Non-pigmented ciliary epithelial cell (primary cell): ENCODE data around the gene SULF2.

Experiments used
- DNase-seq: peaks from one replicate; pipeline ENCODE4 v3.0.0-alpha.2; 2010; ENCODE audit warnings: low read depth

SULF2 gene

GRCh38 chr20:47684306-47685080 is 100.8 kb downstream of the SULF2 start:
- DNase-seq: no peak

- DNase-seq: no peak
Observed at GRCh38 chr20:47682916-47683315, 102.4 kb downstream of the SULF2 start.

DNA sequence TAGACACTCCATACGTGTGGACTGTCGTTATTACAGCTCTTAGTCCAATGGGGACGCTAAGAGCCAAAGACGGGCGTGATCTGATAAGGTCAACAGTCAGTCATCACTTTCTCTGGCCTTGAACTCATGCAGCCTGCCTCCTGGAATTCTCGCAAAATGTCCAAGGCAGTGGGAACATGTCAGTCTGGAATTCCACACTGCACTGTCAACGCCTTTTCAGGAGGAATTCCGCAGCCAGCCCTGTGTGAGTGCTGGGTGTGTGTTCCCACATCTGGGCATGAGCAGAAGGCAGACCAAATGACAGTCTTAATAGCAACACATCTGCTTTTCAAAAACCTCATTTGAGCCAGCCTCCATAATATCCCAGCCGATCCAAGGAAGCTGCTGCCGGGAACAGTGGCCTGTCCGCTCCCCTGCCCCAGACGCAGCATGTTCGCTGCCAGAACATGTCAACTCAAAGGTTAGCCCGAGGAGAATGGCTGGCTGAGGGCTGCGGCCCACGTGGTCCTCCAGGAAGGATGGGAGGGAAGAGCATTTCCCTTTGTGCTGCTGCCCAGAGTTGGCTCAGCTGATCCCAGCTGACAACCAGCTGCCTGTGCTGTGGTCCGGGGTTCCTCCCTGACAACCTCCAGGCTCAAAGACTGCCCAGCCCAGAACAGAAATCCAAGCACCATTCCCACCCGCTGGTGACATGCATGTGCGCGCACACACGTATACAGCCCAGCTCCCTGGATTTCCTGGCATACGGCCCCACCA is 103.1 kb downstream of the SULF2 start:
- no peak for DNase-seq

DNA sequence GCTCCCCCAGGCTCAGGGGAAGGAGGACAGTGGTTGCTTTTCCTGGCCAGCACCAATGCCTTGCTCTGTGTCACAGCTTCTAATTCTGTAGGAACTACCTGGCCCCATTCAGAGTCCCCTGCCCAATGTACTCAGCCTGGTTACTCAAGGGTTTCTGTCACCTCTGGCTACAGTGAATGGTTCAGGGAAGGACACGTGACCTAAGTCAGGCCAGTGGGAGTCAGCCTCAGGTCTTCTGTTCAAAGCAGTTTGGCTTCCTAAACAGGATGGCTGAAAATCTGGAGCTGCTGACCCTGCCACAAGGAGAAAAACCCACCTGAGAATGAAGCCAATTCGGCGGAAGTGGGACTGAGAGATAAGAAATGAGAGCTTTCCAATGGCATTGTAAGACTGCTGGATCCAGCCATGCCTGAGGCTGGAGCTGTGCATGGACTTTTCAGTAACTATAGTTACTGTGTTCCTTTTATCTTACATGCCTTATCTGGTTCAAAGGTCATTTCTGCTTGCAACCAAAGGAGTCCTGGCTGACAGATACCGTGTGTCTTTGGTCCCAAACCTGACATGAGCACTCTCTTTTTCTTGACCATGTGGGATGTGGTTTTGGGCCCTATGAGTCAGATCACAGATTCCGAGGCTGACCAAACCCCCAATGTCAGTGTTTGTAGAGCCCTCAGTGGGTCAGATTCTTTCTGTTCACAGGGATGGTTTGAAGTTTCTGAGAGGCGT is 104.3 kb downstream of the SULF2 start:
- DNase-seq: no peak

DNA sequence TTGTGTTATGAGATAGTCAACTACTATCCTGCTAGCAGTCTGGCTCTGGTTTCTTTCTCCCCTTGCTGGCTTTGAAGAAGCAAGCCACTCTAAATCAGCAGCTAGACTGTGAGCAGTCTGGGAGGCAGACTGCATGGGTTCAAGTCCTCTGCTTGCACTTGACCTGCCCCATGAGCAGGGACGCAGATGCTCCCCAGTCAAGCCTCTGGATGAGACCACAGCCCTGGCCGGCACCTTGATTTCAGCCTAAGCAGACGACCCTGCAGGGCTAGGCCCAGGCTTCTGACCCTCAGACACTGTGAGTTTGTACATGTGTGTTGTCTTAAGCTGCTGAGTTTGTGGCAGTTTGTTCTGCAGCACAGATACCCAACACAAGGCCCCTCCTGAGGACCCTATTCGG is 105.8 kb downstream of the SULF2 start:
- DNase-seq: no peak

DNA sequence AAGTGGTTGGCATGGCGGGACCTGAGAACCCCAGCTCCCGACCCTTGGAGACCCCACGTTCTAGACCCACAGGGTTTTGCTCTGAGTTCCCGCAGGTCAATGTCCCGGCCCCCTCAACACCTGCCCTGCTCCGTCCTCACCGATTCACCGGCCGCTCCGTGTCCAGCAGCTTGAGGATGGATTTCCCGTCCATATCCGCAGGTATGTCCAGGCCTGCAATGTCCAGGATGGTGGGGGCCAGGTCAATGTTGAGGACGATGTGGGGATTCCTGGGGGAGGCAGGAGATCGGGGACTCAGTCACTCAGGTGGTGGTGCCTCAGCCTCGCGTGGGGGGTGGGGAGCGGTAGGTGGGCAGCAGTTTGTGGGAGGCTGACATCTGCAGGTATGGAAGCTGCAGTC is 106.7 kb downstream of the SULF2 start:
- DNase-seq: no peak

DNA sequence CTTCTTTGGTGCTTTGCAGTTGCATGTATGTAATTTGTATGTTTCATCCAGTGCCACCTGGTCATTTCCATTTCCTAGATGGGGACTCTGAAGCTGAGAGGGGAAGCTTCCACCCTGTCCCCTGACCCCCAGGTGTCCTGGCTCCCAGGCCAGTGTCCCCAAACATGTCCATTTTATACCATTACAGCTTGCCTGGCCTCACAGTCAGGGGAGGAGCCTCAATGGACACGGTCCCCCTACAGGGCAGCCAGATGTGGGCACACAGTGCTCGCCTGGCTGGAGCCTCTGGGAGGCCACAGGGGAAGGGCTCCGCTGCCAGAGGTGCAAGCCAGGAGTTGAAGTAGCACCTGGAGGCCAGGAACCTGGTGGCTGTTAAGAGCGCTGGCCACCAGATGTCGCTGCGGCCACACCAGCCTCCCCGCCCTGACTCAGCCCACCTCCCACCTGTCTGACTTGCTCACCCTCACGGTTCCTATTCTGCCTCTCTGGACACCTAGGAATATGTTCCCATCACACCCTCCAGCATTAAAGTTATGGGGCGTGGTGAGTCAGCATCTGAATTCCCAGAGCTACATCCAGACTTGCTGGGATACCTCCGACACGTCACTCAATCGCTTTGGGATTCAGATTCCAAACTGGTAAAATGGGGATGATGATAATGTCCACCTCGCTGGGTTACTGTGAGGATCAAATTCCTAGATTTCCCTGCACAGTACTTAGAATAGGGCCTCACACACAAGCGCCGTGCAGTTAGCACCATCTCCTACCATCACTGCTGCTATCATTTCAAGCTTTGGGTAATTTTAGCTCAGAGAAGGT is 107.4 kb downstream of the SULF2 start:
- no peak for DNase-seq

DNA sequence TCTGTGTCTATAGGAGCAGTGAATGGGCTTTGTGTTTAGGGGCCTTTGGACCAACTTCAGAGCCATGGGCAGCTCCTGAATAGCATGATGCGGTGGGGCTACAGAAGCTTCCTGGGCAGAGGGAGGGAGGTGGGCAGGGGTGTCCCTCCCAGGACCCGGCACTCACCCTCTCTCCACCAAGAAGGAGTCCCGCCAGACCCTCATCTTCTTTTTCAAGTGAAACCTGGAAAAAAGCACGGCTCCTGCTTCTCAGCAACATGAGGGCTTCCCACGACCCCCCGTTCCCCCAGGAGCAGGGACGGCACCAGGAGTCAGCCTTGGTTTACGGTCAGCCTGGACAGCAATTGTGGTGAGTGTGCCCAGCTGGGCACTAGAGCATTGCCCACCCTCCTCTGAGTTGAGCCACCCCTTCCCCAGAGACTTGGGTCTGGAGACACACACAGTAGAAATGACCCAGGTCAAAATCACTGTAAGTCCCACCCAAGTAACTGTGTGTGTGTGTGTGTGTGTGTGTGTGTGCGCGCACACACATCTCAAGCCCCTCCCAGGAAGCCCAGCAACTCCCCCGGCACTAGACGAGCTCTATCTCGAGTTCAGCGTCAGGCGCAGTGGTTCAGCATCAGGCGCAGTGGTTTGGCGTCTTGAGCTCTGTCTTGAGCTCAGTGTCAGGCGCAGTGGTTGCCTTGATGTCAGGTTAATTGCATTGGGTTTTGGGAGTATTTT is 108.2 kb downstream of the SULF2 start:
- no peak for DNase-seq

DNA sequence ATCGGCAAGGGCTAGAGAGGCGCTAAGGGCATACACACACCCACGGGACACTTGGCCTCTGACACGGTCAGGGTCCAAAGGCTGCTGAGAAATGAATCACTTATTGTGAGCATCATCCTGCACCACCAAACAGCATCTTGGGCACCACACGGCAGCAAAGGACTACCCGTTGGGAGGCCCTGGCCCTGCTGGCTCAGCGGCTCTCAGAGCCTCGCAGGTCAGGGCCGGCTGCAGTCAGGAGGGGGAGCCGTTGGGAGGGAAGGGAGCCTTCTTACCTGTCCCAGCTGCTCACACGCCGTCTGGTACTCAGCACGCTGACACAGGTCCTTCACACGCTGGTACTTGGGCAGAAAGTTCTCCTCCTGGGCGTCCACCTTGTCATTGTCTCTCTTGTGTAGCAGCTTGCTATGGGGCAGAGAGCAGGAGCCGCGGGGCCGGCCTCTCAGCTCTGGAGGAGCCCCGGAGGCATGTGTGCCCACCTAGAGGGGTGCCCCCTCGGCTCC is 109.0 kb downstream of the SULF2 start:
- DNase-seq: no peak

GRCh38 chr20:47675190-47676142 is 109.8 kb downstream of the SULF2 start:
- DNase-seq: no peak

DNA sequence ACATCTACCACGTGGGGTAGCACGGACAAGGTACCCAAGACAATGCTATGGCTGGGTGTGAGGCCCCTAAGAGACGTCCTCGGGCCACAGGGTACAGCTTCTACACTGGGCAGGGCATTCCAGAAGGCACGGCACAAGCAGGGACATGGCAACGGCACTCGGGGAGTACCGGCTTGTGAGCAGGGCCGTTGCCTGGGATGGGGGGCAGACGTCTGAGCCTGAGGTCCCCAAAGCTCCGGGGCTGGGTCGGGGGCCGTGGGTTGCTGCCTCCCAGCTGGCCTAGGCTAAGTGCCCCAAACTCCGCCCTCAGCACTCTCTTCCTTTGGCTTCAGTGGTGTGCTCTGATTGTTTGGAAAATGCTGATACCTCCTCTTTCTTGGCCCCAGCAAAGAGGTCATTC is 110.6 kb downstream of the SULF2 start:
- no peak for DNase-seq

DNA sequence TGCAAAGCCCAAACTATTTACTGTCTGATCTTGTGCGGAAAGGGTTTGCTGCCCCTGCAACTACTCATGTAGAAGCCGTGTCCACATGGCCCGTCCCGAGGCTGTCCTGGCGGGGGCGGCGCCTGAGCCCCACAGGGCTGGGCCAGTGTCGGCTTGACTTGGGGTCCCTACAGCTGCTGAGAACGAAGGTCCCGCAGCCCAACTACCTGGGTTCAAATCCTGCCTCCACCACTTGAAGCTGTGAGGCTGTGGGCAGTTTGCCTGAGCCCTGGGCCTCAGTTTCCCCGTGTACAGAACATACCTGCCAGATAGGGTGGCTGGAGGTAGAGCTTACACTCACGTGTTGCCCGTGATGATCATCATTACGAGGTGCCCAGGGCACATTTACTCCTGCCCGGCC is 111.1 kb downstream of the SULF2 start:
- no peak for DNase-seq

GRCh38 chr20:47673671-47673955 is 111.7 kb downstream of the SULF2 start:
- no peak for DNase-seq

GRCh38 chr20:47672886-47673670 is 112.2 kb downstream of the SULF2 start:
- no peak for DNase-seq

GRCh38 chr20:47672166-47672565 is 113.1 kb downstream of the SULF2 start:
- DNase-seq: no peak

- DNase-seq: no peak
Observed at GRCh38 chr20:47670913-47671312, 114.4 kb downstream of the SULF2 start.

DNA sequence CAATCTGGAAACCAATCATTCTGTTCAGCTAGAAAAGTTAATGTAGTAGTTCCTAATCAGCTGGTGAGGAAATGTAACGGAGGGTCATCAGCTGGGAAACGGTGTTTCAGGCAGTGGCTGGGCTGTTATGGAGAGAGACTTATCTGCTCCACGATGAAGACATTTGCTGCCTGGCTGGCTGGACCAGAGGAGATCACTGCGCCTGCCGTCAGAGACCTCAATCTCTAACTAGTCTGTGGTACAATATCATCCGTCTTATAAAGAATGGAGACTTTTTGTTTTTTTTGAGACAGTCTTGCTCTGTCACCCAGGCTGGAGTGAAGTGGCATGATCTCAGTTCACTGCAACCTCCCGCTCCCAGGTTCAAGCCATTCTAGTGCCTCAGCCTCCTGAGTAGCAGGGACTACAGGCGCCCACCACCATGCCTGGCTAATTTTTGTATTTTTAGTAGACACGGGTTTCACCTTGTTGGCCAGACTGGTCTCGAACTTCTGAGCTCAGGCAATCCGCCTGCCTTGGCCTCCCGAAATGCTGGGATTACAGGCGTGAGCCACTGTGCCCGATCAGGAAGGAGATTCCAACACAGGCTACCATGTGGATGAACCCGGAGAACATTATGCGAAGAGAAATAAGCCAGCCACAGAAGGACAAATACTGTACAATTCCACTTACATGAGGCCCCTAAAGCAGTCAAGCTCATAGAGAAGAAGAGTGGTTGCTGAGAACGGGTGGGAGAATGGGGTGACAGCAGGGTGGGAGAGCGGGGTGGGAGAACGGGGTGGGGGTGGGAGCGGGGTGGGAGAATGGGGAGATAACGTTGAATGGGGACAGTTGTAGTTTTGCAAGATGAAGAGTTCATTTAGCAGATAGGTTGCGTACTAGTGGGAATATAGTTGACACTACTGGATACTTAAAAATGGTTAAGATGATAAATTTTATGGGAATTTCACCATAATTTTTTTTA is 115.1 kb downstream of the SULF2 start:
- DNase-seq: no peak

GRCh38 chr20:47669489-47669888 is 115.8 kb downstream of the SULF2 start:
- no peak for DNase-seq

DNA sequence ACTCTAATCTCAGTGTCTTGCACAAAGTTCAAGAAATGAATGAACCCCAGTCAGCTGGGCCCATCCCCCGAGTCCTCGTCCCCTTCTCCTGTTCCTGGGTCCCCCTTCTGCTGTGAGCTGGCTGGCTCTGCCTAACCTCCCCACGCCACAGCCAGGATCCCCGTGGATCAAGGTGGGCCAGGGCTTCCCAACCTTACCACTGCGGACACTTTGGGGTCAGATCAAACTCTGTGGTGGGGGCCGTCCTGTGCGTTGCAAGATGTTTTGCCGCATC is 116.2 kb downstream of the SULF2 start:
- no peak for DNase-seq
